Keratinocyte (primary cell): ENCODE results near the gene CCS. TPM values are rescaled to one million over a fixed set of nuclear protein-coding genes. Genes with fewer than 3 reads are reported as not detected.

Experiments
- DNase-seq: peaks from one replicate; pipeline ENCODE4 v3.0.0-alpha.2; 2011; ENCODE audit warnings: low read depth, missing footprints, low spot score
- FAIRE-seq: peaks from 2 replicates; lab custom pipeline; 2011; peaks lifted over from hg19 to GRCh38; lab: Jason Lieb, UNC
- H2AFZ ChIP-seq: 2 replicates; pipeline ENCODE4 v1.6.0; 2012; ENCODE audit warnings: low read length, control low read depth, inconsistent platforms; ENCODE audit not compliant: control insufficient read depth
- H3K27ac ChIP-seq: 2 replicates; pipeline ENCODE4 v1.5.1; 2011; ENCODE audit warnings: low read length; ENCODE audit not compliant: control insufficient read depth, insufficient read depth
- H3K27me3 ChIP-seq: 3 replicates; pipeline ENCODE4 v1.6.0; 2011; ENCODE audit warnings: low read length; ENCODE audit not compliant: control insufficient read depth, insufficient read depth; ENCODE audit errors: extremely low read depth
- H3K36me3 ChIP-seq, 2 experiments: 2 replicates in 1 of 2; 3 replicates in 1 of 2; pipeline ENCODE4 v1.5.1; 2011; ENCODE audit warnings: low read length in 2 of 2, mild to moderate bottlenecking in 1 of 2; ENCODE audit not compliant: control insufficient read depth in 2 of 2, insufficient read depth in 2 of 2; ENCODE audit errors: extremely low read depth in 1 of 2
- H3K4me1 ChIP-seq: 3 replicates; pipeline ENCODE4 v1.5.1; 2011; ENCODE audit warnings: low read length; ENCODE audit not compliant: control insufficient read depth, insufficient read depth; ENCODE audit errors: extremely low read depth
- H3K4me2 ChIP-seq: 3 replicates; pipeline ENCODE4 v1.6.0; 2011; ENCODE audit warnings: low read depth, low read length; ENCODE audit not compliant: control insufficient read depth, insufficient read depth; ENCODE audit errors: extremely low read depth
- H3K4me3 ChIP-seq, 3 experiments: fragments of 200-600 bp in 1 of 3; sonication (generic) in 1 of 3; 2 replicates in 2 of 3; 3 replicates in 1 of 3; pipeline ENCODE4 v1.5.1; 2011 to 2016; ENCODE audit warnings: low read length in 3 of 3, mild to moderate bottlenecking in 3 of 3, control low read depth in 2 of 3, inconsistent platforms in 1 of 3, low read depth in 1 of 3, mixed read lengths in 1 of 3, mixed run types in 1 of 3, moderate library complexity in 1 of 3; ENCODE audit not compliant: control insufficient read depth in 2 of 3, insufficient read depth in 2 of 3; ENCODE audit errors: extremely low read depth in 1 of 3
- H3K79me2 ChIP-seq: 2 replicates; pipeline ENCODE4 v1.6.0; 2012; ENCODE audit warnings: low read length; ENCODE audit not compliant: control insufficient read depth, insufficient read depth
- H3K9ac ChIP-seq: 3 replicates; pipeline ENCODE4 v1.6.0; 2011; ENCODE audit warnings: low read length; ENCODE audit not compliant: control insufficient read depth, insufficient read depth; ENCODE audit errors: extremely low read depth
- H3K9me1 ChIP-seq: 3 replicates; pipeline ENCODE4 v1.6.0; 2011; ENCODE audit warnings: low read length; ENCODE audit not compliant: control insufficient read depth, insufficient read depth; ENCODE audit errors: extremely low read depth
- H3K9me3 ChIP-seq: 2 replicates; pipeline ENCODE4 v1.5.1; 2012; ENCODE audit warnings: low read depth, low read length; ENCODE audit not compliant: control insufficient read depth
- H4K20me1 ChIP-seq: 3 replicates; pipeline ENCODE4 v1.6.0; 2011; ENCODE audit warnings: low read length; ENCODE audit not compliant: control insufficient read depth, insufficient read depth; ENCODE audit errors: extremely low read depth
- EZH2 ChIP-seq: IDR thresholded peaks from one replicate; pipeline ENCODE4 v1.6.1; 2012; ENCODE audit warnings: inconsistent platforms, mild to moderate bottlenecking, low read length, moderate library complexity
- dilution Hi-C: fragments of 300-500 bp; cut with MboI; formaldehyde crosslinking; loops from one replicate; pipeline ENCODE4 v1.7.0; 2020; ENCODE audit warnings: low sequenced_read_pairs; ENCODE audit not compliant: extremely low pct_ligation_motif_present
- polyA plus RNA-seq, 5 experiments: library from polyadenylated mRNA; depleted of rRNA in 3 of 5; stranded (reverse) in 3 of 5; stranded (forward) in 1 of 5; unstranded in 1 of 5; fragments of >200 nt; gene quantifications; 1 replicate in 1 of 5; 2 replicates in 3 of 5; 3 replicates in 1 of 5; pipeline versions ENCODE4 v1.2.1 to v1.2.3, GENCODE V29; 2011 to 2012; ENCODE audit warnings: missing spikeins in 2 of 5, low read depth in 1 of 5, low replicate concordance in 1 of 5
- TF ChIP-seq, protein P1 (sequence below), 3 experiments: IDR thresholded peaks in 1 of 3; conservative IDR thresholded peaks in 1 of 3; optimal IDR thresholded peaks in 1 of 3; 2 replicates in 2 of 3; 3 replicates in 1 of 3; pipeline versions ENCODE3 to v1.5.1; 2011; ENCODE audit warnings: low read length in 3 of 3, mild to moderate bottlenecking in 3 of 3, moderate library complexity in 2 of 3, control low read depth in 1 of 3, inconsistent platforms in 1 of 3; ENCODE audit not compliant: insufficient read depth in 2 of 3; ENCODE audit errors: extremely low read depth in 1 of 3

CCS gene
- polyA plus RNA-seq, 1 donor (not counting 4 experiments of a cell fraction or from before 2014, with no cell fraction given), result 17.6 TPM

DNA sequence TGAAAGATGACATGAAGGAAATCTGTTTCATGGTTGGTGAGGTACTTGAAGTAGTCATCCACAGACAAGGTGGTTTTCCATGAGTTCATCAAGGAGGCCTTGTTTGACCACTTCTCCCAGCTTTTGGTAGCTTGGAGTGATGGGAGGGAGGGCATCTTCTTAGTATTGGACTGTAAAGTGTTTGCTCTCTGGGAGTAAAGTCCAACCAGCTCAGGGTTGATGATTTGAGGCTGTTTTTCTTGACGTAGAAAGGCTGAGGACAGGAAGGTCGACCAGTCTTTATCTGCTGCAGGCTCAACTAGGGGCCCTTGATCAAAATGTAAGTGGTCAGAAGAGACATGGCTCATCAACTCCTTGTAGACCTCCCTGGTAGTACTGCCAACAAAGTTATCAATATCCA lies 1.8 kb upstream of the CCS start:
- Histone ChIP-seq H3K9me3 (no peaks in the 10 kb centered on the region), H3K4me2 (no peak overlapping the region), H3K4me1 (peaks cover 11% of the 10 kb centered on the region), H3K27ac (no peak overlapping the region), H3K36me3 (no peaks in the 10 kb centered on the region), H3K79me2 (peaks cover 6% of the 10 kb centered on the region), H2AFZ (no peak overlapping the region), H4K20me1 (no peaks in the 10 kb centered on the region), H3K9me1 (no peaks in the 10 kb centered on the region), H3K4me3 (no peak overlapping the region), H3K27me3 (no peaks in the 10 kb centered on the region), H3K9ac (no peak overlapping the region)
- TF ChIP-seq, protein P1, sequence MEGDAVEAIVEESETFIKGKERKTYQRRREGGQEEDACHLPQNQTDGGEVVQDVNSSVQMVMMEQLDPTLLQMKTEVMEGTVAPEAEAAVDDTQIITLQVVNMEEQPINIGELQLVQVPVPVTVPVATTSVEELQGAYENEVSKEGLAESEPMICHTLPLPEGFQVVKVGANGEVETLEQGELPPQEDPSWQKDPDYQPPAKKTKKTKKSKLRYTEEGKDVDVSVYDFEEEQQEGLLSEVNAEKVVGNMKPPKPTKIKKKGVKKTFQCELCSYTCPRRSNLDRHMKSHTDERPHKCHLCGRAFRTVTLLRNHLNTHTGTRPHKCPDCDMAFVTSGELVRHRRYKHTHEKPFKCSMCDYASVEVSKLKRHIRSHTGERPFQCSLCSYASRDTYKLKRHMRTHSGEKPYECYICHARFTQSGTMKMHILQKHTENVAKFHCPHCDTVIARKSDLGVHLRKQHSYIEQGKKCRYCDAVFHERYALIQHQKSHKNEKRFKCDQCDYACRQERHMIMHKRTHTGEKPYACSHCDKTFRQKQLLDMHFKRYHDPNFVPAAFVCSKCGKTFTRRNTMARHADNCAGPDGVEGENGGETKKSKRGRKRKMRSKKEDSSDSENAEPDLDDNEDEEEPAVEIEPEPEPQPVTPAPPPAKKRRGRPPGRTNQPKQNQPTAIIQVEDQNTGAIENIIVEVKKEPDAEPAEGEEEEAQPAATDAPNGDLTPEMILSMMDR (optimal IDR thresholded peaks at IDR 0.05 in 1 of 3, IDR thresholded peaks at IDR 0.05 in 1 of 3, conservative IDR thresholded peaks at IDR 0.05 in 1 of 3; ENCODE audit: extremely low read depth in 1 of 3, insufficient read depth in 2 of 3, low read length in 3 of 3), result no peak
- no peak for TF ChIP-seq EZH2
- no peak for FAIRE-seq
- DNase-seq, result no peak
- dilution Hi-C loops, result no loop called here

DNA sequence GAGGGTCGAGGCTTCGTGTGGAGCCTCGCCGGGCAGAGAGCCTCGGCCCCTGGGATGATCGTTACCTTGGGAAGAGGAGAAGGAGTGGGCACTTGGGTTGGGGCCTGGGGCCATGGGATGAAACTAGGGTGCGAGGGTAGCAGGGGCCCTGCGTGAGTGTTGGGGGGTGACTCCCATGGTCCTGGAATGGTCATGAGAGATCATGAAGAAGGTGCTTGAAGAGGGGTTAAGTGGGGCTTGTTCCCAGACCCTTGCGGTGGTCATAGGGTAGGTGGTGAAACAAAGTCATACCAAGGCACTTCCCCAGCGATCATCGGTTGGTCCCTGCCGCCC lies 284 bp downstream of the CCS start:
- Histone ChIP-seq H3K27me3 (no peaks in the 10 kb centered on the region), H3K27ac (peak overlapping the region; percentile 63), H3K4me3 (peak overlapping the region; percentile 70 to 81 (median 76)), H4K20me1 (no peaks in the 10 kb centered on the region), H3K4me2 (peak overlapping the region; percentile 99), H2AFZ (peak overlapping the region; percentile 98), H3K9me1 (no peaks in the 10 kb centered on the region), H3K79me2 (peaks cover 6% of the 10 kb centered on the region), H3K9ac (peak overlapping the region; percentile 82), H3K36me3 (no peaks in the 10 kb centered on the region), H3K9me3 (no peaks in the 10 kb centered on the region), H3K4me1 (peaks cover 11% of the 10 kb centered on the region)
- no peak for FAIRE-seq
- TF ChIP-seq, protein P1 (optimal IDR thresholded peaks at IDR 0.05 in 1 of 3, IDR thresholded peaks at IDR 0.05 in 1 of 3, conservative IDR thresholded peaks at IDR 0.05 in 1 of 3; ENCODE audit: extremely low read depth in 1 of 3, insufficient read depth in 2 of 3, low read length in 3 of 3), result no peak
- TF ChIP-seq EZH2, result no peak
- dilution Hi-C loops, result no loop called here
- no peak for DNase-seq
